GM12891 (cell line): ENCODE data around the gene PROM1.

Experiments
- POLR2A ChIP-seq: IDR thresholded peaks from 2 replicates; pipeline ENCODE4 v1.6.1; 2011; ENCODE audit warnings: low read depth, low read length, control low read depth
- POLR2AphosphoS5 ChIP-seq: IDR thresholded peaks from 2 replicates; pipeline ENCODE4 v1.6.1; 2011; ENCODE audit warnings: low read depth, low read length, control low read depth
- TAF1 ChIP-seq: IDR thresholded peaks from 2 replicates; pipeline ENCODE4 v1.6.1; 2011; ENCODE audit warnings: low read depth, low read length, control low read depth

DNA sequence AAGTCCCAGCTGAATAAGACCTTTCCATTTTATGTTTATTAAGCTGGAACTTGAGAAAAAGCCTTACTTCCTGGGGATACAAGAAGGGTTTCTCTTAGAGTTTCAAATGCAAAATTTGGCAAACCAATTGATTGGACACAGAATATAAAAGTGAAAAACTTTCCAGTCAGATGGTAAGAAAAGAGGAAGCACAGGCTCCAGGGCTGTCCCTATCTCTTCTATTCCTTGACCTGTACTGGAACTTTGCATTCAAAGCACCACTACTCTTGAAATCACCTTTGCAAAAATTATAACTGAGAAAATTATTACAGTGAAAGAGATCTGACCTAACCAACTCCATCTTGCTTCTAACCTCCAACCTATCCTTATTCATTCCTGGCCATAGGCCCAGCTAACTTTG is 11.7 kb downstream of the PROM1 start:
- TF ChIP-seq POLR2A (no peak), POLR2AphosphoS5 (no peak), TAF1 (no peak)
